GM21717 (cell line): ENCODE data around the gene BFSP1.

Experiments used
- ATAC-seq: cut with Tn5 transposase; IDR thresholded peaks from one replicate; pipeline ENCODE4 v1.9.1; 2021; ENCODE audit warnings: mild to moderate bottlenecking, moderate library complexity; ENCODE audit not compliant: unreplicated experiment

The BFSP1 gene

DNA sequence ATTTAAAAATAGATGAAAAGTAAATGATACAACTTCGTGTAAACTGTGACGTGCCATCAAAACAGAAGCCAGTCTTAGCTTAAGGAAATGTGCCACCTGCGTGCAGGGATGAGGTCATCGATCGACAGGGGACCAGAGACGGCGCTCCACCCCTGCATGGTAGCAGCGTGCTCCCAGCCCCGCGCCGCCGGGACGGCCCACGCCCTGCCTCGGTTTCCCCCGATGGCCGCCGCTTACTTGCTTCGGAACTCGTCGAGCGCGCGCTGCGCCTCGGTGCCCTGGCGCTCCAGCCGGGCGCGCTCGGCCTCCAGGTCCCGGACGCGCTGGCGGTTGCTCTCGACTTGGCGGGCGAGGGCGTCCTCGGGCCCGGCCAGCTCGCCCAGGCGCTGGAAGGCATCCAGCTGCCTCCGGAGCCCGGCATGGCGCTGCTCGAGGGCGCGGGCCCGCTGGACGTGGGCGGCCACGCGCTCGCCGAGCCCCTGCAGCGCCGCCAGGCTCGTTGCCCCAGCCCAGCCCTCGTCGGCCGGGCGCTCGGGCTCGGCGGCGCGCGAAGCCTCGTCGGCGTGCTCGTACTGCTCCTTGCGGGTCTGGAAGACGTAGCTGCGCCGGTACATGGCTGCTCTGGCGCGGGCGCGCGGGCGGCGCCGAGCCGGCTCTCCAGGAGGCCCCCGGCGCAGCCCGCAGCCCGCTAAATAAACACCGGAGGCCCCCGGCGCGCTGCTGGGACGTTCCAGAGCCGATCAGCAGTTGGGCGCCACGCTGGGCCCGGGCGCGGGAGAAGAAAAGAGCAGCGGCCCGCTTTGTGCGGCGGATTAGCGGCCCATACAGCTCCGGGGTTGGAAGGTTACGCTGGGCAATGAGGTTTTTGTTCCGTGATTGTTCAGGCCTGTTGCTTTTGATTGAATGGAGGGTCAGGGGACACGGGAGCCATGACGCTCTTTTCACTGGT, at the start of gene BFSP1:
Gene BFSP1 (minus strand): TSS at position 664 of the 949 bp plus-strand sequence. CDS start 50 bp downstream, at position 614.
- ATAC-seq = no peak

DNA sequence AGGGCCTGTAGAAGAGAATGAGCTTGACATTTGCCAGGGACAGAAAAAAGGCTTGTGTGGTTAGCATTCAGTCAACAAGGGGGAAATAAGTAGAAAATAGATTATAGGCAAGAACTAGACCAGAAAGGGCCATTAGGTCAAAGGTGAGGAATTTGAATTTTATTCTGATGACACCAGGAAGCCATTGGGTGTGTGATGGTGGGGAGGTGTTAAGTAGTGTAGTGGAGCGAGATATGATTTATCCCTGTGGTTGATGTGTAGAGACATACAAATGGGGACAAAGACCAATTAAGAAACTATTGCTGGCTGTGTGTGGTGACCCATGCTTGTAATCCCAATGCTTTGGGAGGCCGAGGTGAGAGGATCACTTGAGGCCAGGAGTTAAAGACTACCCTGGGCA, 49.7 kb upstream of the BFSP1 start:
- no peak for ATAC-seq

DNA sequence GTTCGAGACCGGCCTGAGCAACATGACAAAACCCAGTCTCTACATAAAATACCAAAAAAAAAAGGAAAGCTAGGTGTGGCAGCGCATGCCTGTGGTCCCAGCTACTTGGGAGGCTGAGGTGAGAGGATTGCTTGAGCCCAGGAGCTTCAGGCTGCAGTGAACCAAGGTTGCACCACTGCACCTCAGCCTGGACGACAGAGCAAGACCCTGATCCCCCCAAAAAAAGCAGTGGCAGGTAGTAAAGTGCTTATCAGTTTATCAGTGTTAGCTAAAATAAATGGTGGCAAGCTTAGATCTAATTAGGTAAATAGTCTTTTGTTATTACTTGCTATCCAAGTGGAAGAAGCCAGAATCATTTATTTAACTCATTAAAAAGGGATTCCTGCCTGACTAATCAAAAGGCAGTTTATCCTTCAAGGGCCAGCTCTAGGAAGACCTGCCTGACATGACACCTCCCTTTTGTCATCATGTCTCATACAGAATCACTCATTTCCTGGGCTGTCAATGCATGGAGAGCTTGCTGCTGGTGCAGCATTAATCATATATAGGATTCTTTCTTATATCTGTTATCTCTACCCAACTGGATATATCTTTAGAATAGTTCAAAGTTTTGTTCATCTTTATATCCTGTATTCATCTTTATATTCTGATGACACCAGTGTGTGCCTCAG, 48.3 kb upstream of the BFSP1 start:
- ATAC-seq = no peak

GRCh38 chr20:17576215-17576614, 45.0 kb upstream of the BFSP1 start:
- ATAC-seq = no peak

DNA sequence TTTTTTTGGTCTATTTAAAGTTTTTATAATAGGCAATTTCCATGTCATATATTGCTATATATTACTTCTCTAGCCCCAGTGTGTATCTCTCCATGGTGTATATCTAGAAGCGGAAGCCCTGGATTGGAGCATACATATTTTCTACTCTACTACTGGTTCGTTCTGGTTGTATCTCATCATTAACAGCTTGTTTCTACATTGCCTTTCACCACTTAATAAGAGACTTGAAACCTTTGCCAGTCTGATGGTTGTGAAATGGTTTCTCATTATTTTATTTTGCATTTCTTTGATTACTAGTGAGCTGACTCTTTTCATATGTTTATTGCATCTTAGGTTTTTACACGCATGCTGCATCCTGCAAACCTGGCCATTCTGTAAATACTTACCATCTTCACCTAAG, 42.3 kb upstream of the BFSP1 start:
- ATAC-seq = no peak

- ATAC-seq = no peak
Measured at GRCh38 chr20:17572034-17572638, 41.0 kb upstream of the BFSP1 start.

DNA sequence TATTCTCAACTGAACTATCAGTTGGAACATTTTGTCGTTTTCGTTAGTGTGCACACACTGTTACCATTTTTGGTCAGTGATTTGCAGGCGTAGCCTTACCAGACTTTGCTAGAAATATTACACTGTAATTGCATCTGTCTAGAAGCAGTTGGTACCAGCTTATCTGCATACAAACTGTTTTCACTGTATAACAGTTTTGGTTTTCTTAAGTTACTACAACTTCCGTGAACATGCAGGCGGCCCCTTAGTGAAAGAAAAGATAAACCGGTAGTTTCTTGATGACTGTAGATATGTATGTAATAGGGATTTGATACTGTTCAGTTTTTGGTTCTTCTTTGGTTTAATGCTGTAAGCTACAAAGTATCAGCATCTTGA, 40.0 kb upstream of the BFSP1 start:
- no peak for ATAC-seq

DNA sequence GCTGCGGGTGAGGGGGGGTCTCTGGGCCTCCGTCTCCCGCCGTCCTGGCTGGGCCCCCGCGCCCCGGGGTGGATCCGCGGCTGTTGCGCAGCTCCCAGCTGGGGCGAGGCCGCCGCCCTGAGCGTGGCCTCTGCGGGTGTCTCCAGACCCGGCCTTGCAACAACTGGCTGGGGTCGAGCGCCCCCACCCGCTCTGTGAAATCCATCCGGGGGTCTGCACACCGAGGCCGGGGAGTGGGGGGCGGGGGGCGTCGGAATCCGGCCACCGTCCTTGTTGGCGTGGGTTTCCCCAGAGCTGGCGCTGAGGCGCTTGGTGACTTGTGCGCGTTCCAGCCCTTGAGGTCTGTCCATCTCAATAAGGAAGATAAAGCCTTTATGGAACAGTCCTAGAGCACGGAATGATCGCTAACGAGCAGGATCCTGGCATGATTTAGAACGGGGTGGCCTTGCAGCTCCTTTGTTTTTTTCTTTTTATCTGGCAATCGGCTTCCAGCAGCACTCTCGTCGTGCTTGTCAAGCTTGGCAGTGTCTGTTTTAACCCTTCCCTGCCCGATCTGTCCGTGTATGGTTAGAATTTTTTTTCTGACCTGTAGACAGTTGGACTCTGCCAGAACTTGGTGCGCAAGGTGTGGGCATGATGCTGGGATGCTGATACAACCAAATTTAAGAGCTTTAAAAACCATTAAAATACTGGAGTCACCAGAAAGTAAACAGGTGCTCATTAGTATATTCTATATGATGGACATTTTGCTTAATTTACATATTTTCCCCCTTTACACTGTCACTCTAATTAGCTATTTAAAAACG, 39.4 kb upstream of the BFSP1 start:
- ATAC-seq = peak; percentile 40

DNA sequence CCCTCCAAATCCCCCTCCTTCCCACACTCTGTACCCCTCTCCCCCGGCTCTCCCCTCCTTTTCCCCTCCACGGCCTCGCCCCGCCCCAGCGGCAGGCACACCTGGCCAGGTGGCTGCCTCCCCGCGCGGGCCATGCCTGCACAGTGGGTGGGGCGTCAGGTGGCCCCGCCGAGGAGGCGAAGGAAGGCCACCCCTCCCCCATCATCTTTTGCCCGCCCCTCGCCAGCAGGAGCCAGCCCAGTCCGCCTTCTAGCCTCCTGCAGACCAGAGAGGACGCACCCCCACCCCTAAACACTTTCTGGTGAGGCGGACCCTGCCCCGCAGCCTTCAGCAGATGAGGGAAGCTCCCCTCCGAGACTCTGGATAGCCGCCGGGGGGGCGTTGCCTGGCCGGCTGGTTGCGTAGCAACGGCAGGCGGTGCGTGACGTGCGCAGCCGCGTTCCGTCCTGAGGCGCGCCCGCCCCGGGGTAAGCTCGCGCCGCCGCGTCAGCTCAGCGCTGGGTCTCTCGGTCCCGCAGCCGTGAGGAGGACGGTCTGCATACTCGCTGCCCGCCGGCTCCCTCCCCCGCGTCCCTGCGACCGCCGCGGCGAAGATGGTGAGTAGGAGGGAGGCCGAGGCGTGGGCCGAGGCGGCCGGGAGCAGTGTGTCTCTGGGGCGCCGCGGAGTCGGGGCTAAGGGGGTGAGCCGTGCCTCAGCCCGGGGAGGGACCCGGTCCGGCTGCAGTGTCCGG, 38.6 kb upstream of the BFSP1 start, which contains the start of gene DSTN:
Gene DSTN (plus strand): TSS at position 460 of the 731 bp plus-strand sequence. CDS start 134 bp downstream, at position 594.
- ATAC-seq = peak; percentile 92

DNA sequence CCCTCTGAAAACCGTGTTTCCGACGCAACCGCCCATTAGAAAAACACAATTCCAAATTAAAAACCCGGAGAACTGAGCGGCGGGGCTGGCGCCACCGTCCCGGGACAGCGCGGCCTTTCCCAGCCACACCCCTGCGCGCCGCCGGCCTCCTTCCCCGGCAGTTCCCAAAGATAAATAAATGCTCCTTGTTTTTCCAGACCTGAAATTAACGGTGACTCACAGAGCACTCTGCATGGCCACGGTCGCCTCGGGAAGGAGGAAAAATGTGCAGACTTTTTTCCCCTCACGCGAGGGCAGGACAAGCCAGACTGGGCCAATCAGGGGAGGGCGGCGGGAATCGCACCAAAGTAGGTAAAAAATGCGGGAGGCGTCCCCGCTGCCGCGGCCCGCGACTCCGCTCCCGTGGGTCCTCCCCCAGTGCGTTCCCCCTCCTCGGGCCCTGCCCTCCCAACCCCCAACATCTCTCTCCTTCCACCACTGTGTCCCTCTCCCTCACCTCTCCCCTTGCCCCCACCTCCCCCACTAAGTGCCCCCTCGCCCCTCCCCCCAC, 37.9 kb upstream of the BFSP1 start:
- ATAC-seq = no peak

DNA sequence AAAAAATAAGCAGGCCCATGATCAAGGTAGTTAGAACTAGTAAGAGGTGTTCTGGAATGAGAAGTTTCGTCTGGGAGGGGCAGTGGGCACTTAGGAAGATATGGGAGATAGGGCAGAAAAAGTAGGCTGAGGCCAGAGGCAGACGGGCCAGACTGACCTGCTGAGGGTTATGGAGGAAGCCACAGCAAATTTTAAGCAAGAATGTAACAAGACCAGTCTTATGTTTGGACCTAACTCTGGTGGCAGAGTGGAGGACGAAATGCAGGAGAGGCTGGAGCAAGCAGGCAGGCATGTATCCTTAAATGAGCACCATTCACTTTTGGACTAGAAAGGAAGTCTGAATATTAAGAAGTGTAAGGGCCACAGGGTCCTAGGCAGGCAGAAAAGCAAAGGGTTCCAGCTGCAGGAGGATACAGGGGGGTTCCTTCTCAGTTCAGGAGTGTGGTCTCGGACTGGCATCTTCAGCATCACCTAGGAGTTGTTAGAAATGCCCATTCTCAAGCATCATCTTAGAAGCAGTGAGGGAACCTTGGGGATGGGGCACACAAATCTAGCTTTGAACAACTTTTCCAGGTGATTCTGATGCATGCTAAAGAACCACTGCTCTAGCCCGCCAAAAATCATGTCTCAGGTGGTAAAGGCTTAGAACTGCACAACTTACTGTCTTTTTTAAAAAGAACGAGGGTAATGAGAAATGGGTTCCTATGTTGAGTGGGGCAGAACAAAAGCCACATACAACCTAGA, 37.0 kb upstream of the BFSP1 start:
- no peak for ATAC-seq

- no peak for ATAC-seq
Measured at GRCh38 chr20:17566345-17566744, 35.2 kb upstream of the BFSP1 start.

- no peak for ATAC-seq
Measured at GRCh38 chr20:17565169-17565845, 34.1 kb upstream of the BFSP1 start.

DNA sequence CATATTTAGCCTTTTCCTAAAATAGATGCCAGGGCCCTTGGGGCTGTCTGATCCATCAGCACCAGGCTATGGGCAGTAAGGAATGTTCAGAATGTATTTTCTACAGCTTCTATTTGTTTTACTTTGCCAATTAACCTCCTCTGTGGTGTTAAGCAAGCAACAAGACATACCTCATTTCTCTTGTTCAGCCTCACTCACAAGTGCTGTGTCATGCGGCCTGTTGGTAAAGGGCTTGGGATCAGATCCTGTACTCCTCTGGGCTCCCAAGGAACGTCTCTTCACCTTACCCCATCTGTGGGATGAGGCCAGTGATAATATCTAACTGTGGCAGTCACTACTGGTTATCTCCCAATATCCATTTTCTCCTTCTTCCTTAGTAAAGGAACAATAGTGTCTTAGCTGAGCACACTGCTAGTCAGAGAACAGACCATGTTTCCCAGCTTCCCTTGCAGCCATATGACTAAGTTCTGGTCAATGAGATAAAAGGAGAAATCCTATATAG, 31.7 kb upstream of the BFSP1 start:
- ATAC-seq = no peak

- ATAC-seq = no peak
Measured at GRCh38 chr20:17560344-17561074, 29.3 kb upstream of the BFSP1 start.

DNA sequence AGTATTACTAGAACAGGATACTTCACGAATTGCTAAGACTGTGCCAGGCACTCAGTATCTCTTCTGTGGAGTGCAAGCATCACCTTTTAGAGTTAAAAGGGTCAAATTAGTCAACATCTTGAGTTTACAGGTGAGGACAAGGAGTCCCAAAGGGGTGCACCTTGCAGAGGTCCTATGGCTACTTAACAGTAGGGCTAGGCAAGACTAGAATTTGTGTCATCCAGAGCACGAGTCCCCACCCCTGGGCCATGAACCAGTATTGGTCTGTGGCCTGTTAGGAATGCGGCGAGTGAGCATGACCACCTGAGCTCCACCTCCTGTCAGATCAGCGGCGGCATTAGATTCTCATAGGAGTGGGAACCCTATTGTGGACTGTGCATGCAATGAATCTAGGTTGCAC, 28.2 kb upstream of the BFSP1 start:
- ATAC-seq = no peak

DNA sequence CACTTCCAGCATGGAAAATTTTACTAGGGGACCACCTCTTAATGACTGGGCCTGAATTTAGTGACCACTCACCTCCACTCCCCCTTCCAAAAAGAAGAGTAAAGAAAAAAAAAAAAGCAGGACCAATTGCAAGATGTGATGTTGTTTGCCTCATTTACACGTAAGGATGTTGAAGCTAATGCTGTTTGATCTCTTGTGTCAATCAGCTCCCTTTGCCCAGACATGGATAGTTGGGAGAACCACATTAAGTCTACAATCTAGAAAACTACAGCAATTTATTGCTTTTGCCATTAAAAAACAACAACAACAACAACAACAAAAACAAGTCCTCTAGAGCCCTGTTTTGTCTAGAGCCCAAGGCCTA, 27.7 kb upstream of the BFSP1 start:
- ATAC-seq = no peak
